Caco-2 (cell line): Measurements from ENCODE around the gene CCDC81. TPM values are rescaled to one million over a fixed set of nuclear protein-coding genes. Genes with fewer than 3 reads are reported as not detected.
A peak's percentile ranks its signal among the peaks of the same experiment; 100 is the strongest.
"Not testable (repeated sequence)": the region's sequence is repeated elsewhere in the genome, so short reads cannot be mapped to it uniquely, and the experiment has no call there.

Source experiments
- BruUV-seq: library from RNA; stranded (reverse); fragments of 400-500 nt; replicated peaks from 2 replicates; lab custom pipeline; 2021; lab: Mats Ljungman, UMichigan
- CTCF ChIA-PET: fragments of 300-600 bp; sonication (Branson Sonifier 250); formaldehyde crosslinking; loops from one replicate; lab custom pipeline; 2022; ENCODE audit warnings: antibody characterized with exemption; lab: Charles Lee
- POLR2A ChIA-PET: fragments of 300-600 bp; sonication (Branson Sonifier 250); formaldehyde crosslinking; loops from one replicate; lab custom pipeline; 2022; ENCODE audit warnings: antibody characterized with exemption; lab: Charles Lee
- DNase-seq, 2 experiments: peaks; one replicate each; pipeline versions ENCODE4 v3.0.0 to v3.0.0-alpha.2; 2020 to 2022
- H3K27me3 ChIP-seq: replicated peaks from 2 replicates; pipeline ENCODE4 v1.6.0; 2011; ENCODE audit warnings: low read length; ENCODE audit not compliant: control insufficient read depth, insufficient read depth
- H3K36me3 ChIP-seq: 2 replicates; pipeline ENCODE4 v1.5.1; 2011; ENCODE audit warnings: low read length; ENCODE audit not compliant: control insufficient read depth, insufficient read depth
- H3K4me1 ChIP-seq: fragments of 250-450 bp; sonication (Bioruptor Pico); 2 replicates; pipeline ENCODE4 v1.5.1; 2020; ENCODE audit warnings: mild to moderate bottlenecking
- H3K4me3 ChIP-seq: 2 replicates; pipeline ENCODE4 v1.5.1; 2011; ENCODE audit warnings: low read depth, mild to moderate bottlenecking, control low read depth, low read length
- H3K9me3 ChIP-seq: fragments of 250-450 bp; sonication (Bioruptor Pico); 2 replicates; pipeline ENCODE4 v1.5.1; 2020; ENCODE audit warnings: mild to moderate bottlenecking, moderate library complexity
- H3K27ac Mint-ChIP-seq: one replicate; pipeline ENCODE4 v1.8.0; 2022; ENCODE audit warnings: mixed read lengths; ENCODE audit not compliant: unreplicated experiment
- H3K27me3 Mint-ChIP-seq: one replicate; pipeline ENCODE4 v1.8.0; 2022; ENCODE audit warnings: mixed read lengths; ENCODE audit not compliant: insufficient read depth, unreplicated experiment
- H3K36me3 Mint-ChIP-seq: one replicate; pipeline ENCODE4 v1.8.0; 2022; ENCODE audit warnings: mild to moderate bottlenecking, mixed read lengths; ENCODE audit not compliant: insufficient read depth, unreplicated experiment
- H3K4me1 Mint-ChIP-seq: one replicate; pipeline ENCODE4 v1.8.0; 2022; ENCODE audit warnings: low read depth, mixed read lengths; ENCODE audit not compliant: unreplicated experiment
- H3K4me3 Mint-ChIP-seq: one replicate; pipeline ENCODE4 v1.8.0; 2022; ENCODE audit warnings: mild to moderate bottlenecking, moderate library complexity, mixed read lengths; ENCODE audit not compliant: unreplicated experiment
- H3K9me3 Mint-ChIP-seq: one replicate; pipeline ENCODE4 v1.8.0; 2022; ENCODE audit warnings: mixed read lengths; ENCODE audit not compliant: unreplicated experiment
- CTCF ChIP-seq, 2 experiments: fragments of 200-600 bp in 1 of 2; IDR thresholded peaks; 1 replicate in 1 of 2; 2 replicates in 1 of 2; pipeline versions ENCODE4 v1.5.1 to v1.8.0; 2011 to 2022; ENCODE audit warnings: antibody characterized with exemption in 1 of 2, control low read depth in 1 of 2, inconsistent platforms in 1 of 2, low read depth in 1 of 2, low read length in 1 of 2, mild to moderate bottlenecking in 1 of 2, moderate library complexity in 1 of 2; ENCODE audit not compliant: insufficient read depth in 1 of 2, severe bottlenecking in 1 of 2, unreplicated experiment in 1 of 2
- intact Hi-C: fragments of 100-400 bp; cut with micrococcal nuclease; formaldehyde crosslinking; loops from one replicate; pipeline ENCODE4 v1.10.0; 2022; ENCODE audit not compliant: unreplicated experiment
- total RNA-seq: library from RNA; stranded (reverse); gene quantifications from 2 replicates; pipeline ENCODE4 v1.2.3, GENCODE V29; 2022

CCDC81 gene
- total RNA-seq, 1 experiment from 2014 or later, result 1.3 TPM

- POLR2A ChIA-PET, result no interaction called here
- H3K27me3 ChIP-seq, result no peaks in the 10 kb centered on the region
- BruUV-seq, result no TSS peak
- CTCF ChIA-PET, result interaction anchor here (2.4 kb wide), 1 partner anchor 61 kb away, joined by 12 read pairs; no protein-coding TSS in a partner anchor
- Mint-ChIP-seq H3K36me3 (no peaks in the 10 kb centered on the region), H3K4me1 (peaks cover 33% of the 10 kb centered on the region), H3K4me3 (no peak overlapping the region), H3K9me3 (peaks cover 3% of the 10 kb centered on the region), H3K27me3 (no peaks in the 10 kb centered on the region), H3K27ac (no peak overlapping the region)
- peaks cover 22% of the 10 kb centered on the region for H3K4me1 ChIP-seq
- intact Hi-C loops, result no loop called here
- no peak for DNase-seq
- H3K4me3 ChIP-seq, result no peak overlapping the region
- H3K9me3 ChIP-seq, result peaks cover 3% of the 10 kb centered on the region; the same call in 1 of the 2 replicates
- no peak for TF ChIP-seq CTCF (IDR thresholded peaks at IDR 0.05; ENCODE audit: insufficient read depth in 1 of 2, low read depth in 1 of 2, low read length in 1 of 2, severe bottlenecking in 1 of 2, unreplicated experiment in 1 of 2)
- no peaks in the 10 kb centered on the region for H3K36me3 ChIP-seq
Measured at GRCh38 chr11:86421946-86422345, 47.3 kb downstream of the CCDC81 start.

DNA sequence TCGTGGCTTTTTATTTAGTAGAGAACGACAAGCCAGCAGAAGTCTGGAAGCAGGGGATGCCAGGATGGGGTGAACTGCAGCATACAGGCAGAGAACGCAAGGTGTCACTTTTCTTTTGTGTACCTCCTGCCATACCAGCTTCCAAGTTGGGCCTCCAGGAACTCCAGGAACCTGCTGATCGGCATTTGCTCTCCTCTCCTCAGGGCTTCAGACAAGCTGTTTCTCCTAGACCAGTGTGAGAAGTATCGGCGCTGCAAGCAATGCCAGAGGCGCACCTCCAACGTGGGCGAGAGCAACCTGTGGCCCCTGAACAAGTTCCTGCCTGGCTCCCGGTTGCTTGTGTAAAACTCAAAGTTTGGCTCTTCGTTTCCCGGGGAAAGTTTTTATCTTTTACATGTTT, 47.7 kb downstream of the CCDC81 start:
- no peak for DNase-seq
- Mint-ChIP-seq H3K27me3 (no peaks in the 10 kb centered on the region), H3K4me3 (no peak overlapping the region), H3K27ac (no peak overlapping the region), H3K36me3 (no peaks in the 10 kb centered on the region), H3K4me1 (peaks cover 33% of the 10 kb centered on the region), H3K9me3 (peaks cover 8% of the 10 kb centered on the region)
- BruUV-seq, result no TSS peak
- POLR2A ChIA-PET, result no interaction called here
- intact Hi-C loops, result no loop called here
- no peaks in the 10 kb centered on the region for H3K36me3 ChIP-seq
- CTCF ChIA-PET, result interaction anchor here (2.4 kb wide), 1 partner anchor 62 kb away, joined by 12 read pairs; no protein-coding TSS in a partner anchor
- peaks cover 22% of the 10 kb centered on the region for H3K4me1 ChIP-seq
- no peaks in the 10 kb centered on the region for H3K27me3 ChIP-seq
- no peak overlapping the region for H3K4me3 ChIP-seq
- H3K9me3 ChIP-seq, result peaks cover 6% of the 10 kb centered on the region; the same call in 1 of the 2 replicates
- TF ChIP-seq CTCF (IDR thresholded peaks at IDR 0.05; ENCODE audit: insufficient read depth in 1 of 2, low read depth in 1 of 2, low read length in 1 of 2, severe bottlenecking in 1 of 2, unreplicated experiment in 1 of 2), result no peak

DNA sequence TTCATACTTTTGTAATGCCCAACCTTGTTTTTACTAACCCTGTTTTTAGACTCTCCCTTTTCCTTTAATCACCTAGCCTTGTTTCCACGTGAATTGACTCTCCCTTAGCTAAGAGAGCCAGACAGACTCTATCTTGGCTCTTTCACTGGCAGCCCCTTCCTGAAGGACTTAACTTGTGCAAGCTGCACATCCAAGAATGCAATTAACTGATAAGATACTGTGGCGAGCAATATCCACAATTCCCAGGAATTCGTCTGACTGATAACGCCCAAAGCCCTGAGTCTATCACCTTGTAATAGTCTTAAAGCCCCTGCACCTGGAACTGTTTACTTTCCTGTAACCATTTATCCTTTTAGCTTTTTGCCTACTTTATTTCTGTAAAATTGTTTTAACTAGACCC, 48.8 kb downstream of the CCDC81 start:
- H3K4me3 ChIP-seq, H3K9me3 ChIP-seq, H3K27me3 Mint-ChIP-seq, BruUV-seq, H3K36me3 Mint-ChIP-seq, POLR2A ChIA-PET, intact Hi-C loops, H3K36me3 ChIP-seq, H3K27me3 ChIP-seq: not testable (repeated sequence)
- peak overlapping the region; percentile 46 for H3K4me3 Mint-ChIP-seq
- H3K27ac Mint-ChIP-seq, result peak overlapping the region; percentile 22
- peaks cover 12% of the 10 kb centered on the region for H3K9me3 Mint-ChIP-seq
- H3K4me1 ChIP-seq, result peaks cover 22% of the 10 kb centered on the region
- DNase-seq, result peak; percentile 70 to 84
- CTCF ChIA-PET, result interaction anchor here (2.4 kb wide), 1 partner anchor 63 kb away, joined by 12 read pairs; no protein-coding TSS in a partner anchor
- H3K4me1 Mint-ChIP-seq, result peaks cover 33% of the 10 kb centered on the region
